GM18907 (cell line): Measurements from ENCODE around the gene SLC5A12.
A peak's percentile ranks its signal among the peaks of the same experiment; 100 is the strongest.

Experiments used
- ATAC-seq: cut with Tn5 transposase; IDR thresholded peaks from one replicate; pipeline ENCODE4 v1.9.1; 2021; ENCODE audit warnings: mild to moderate bottlenecking, moderate library complexity; ENCODE audit not compliant: unreplicated experiment

The SLC5A12 gene, protein sequence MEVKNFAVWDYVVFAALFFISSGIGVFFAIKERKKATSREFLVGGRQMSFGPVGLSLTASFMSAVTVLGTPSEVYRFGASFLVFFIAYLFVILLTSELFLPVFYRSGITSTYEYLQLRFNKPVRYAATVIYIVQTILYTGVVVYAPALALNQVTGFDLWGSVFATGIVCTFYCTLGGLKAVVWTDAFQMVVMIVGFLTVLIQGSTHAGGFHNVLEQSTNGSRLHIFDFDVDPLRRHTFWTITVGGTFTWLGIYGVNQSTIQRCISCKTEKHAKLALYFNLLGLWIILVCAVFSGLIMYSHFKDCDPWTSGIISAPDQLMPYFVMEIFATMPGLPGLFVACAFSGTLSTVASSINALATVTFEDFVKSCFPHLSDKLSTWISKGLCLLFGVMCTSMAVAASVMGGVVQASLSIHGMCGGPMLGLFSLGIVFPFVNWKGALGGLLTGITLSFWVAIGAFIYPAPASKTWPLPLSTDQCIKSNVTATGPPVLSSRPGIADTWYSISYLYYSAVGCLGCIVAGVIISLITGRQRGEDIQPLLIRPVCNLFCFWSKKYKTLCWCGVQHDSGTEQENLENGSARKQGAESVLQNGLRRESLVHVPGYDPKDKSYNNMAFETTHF

GRCh38 chr11:26721948-26722475 is at the start of gene SLC5A12:
Gene SLC5A12, minus strand, starts transcription at chr11:26722060. Its CDS starts 346 bp downstream, at chr11:26721714.
- no peak for ATAC-seq

- no peak for ATAC-seq
These were observed 47.2 kb upstream of the SLC5A12 start for GRCh38 chr11:26769027-26769426.

DNA sequence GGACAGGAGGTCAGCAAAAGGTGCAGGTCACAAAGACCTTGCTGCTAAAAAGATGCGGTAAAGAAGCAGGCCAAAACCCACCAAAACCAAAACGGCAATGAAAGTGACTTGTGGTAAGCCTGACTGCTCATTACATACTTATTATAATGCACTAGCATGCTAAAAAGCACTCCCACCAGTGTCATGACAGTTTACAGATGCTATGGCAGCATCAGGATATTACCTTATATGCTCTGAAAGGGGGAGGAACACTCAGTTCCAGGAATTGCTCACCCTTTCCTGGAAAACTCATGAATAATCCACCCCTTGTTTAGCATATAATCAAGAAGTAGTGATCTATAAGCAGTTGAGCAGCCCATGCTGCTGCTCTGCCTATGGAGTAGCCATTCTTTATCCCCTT is 45.2 kb upstream of the SLC5A12 start:
- no peak for ATAC-seq

- ATAC-seq, result no peak
These were observed 43.5 kb upstream of the SLC5A12 start for GRCh38 chr11:26765323-26765722.

DNA sequence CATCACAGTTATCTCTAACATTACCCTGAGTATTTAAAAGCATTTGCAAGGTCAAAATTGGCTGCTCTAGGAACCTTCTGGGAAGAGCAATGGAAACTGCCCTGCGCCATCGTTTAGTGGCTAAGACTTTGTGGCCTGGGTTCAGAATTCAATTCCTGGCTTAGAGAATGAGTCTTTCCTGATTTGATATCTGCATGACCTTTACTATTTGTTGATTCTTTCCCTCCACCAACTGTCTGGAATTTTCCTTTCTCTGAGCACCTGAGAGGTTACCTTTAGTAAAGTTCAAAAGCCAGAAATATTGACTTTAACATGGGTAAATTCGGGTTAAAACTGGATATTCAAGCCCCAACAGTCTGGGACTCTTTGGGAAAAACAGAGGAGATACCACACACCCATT is 43.0 kb upstream of the SLC5A12 start:
- no peak for ATAC-seq

DNA sequence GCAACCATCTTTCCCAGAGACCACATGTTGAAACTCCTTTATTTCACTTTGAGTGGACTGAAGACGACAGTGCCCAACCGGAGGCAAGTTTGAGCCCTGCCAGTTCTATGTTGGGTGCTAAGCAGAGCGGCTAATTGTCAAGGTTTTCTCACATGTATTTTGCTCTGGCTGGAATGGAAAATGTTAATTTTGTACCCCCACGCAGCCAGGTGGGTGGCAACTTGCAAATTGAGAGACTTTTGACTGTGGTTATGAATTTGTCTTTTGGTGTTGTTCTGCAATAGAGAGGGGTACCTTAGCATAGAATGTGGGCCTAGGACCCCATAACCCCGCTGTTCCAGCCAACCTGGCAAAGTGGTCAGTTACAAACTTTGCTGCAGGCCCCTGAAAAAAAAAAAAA is 42.5 kb upstream of the SLC5A12 start:
- ATAC-seq, result no peak

DNA sequence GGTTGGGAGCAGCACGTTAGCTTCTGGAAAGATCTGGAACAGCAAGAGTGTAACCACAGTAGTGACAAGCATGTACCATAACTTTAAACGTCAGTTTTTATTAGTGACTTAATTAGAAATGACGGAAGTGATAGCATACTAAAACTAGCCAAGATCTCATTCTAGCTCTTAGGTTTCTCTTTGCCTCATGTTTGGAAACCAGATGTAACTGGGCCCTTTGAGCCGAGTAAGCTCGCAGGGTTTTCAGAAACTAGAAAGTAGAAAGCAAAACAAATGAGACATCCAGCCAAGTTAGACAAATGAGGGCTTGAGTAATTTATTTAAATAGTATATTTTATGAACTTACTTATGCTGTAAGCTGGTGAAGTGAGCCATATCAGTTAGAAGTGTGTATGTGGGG is 40.2 kb upstream of the SLC5A12 start:
- no peak for ATAC-seq

DNA sequence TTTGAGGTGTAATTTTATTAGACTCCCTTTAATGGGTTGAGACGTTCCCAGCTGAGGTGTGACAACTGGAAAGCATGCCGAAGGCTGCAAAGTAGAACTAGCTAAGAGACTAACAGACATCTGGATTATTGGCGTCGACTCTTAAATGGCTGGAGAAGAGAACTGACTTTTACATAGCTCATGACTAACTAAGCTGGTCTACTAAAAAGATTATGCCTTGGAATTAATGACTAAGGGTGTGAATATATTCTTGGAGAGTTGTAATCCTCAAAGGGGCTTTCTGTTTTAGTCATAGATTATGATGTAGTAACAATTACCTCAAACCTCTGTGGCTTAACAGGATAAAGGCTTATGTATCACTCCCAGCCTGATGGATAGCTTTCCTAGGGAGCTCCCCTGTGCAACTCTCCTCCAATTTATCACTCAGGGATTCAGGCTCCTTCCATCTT is 39.5 kb upstream of the SLC5A12 start:
- ATAC-seq, result no peak

DNA sequence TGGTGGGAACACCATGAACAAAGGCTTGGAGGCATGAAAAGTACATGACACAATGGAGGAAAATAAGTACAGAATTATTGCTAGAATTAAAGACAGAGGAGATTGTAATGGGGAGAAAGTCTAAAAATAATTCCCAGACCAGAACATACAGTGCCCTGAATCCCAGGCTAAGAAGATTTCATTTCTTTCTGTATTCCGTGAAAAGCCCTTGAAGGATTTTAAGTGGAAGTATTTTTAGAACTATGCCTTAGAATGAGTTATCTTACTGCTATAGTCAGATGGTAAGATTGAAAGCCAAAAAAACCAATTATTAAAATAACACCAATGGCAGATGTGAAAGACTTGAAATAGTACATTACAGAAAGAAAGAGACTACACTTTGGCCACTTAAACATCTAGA is 36.1 kb upstream of the SLC5A12 start:
- no peak for ATAC-seq

DNA sequence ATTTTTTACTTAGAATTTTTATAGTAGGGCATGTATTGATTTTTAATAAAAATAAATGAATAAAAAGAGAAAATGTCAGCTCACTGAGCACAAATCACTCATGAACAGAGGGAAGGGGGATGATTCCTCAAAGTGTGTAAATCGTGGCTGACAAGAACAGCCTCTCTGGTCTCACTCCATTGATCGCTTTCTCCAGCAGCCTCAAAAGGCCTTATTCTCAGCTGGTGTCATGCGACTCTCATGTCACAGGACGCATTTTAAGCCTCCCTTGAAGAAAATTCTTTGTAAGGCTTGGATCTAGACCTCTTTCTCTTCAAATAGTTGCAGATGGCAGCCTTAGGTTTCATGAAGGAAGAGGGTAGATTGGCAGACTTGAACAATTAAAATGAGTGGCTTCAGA is 33.9 kb upstream of the SLC5A12 start:
- ATAC-seq, result no peak

DNA sequence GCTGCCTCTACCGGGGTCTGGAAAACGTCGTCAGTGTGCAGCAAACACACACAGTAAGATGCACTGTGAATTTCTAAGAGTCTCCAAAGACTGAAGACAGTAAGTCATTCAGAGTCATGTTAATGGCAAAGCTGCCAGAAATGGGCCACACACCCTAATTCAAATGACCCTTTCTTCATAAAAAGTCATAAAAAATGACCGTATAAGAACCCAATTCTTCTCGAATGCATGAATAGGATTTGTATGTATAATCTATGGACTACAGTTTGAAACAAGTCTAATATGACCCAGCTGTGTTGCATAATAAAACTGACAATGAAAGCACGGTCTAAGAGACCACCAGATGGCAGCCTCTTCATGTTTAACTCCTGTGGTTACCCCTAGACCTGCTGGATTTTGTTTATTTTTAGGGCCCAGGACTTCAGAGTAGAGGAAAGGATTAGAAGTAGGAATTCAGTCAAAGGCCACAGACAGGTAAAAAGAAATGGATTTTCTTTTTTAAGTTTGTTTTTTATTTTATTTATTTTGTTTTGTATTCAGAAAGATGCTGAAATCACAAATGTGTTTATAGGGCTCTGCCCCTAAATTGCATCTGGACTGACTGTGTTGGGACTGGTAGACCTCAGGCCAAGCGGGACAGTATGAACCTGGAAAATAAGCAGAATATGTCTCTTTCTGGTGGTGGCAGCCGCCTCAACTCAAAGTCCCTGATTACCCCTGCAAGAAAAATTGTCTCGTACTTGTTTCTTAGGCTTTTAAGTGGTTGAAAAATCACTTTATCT is 32.1 kb upstream of the SLC5A12 start:
- ATAC-seq, result peak; percentile 82

DNA sequence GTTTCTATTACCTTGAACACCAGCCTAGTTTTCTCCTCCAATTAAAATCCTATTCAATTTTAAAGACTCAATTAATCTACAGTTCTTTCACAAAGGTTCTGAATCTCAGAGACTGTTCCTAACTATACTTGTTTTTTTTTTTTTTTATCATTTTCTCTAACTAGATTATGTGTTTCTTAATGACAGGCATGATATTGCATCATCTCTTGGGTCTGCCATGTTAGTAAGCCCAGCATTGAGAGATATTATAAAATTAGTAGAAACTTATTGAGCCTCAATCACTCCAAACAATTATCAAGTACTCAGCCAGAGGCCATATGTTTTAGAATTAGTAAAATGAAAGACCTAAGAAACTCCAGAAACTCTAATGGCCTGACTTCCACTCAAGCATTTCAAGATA is 28.1 kb upstream of the SLC5A12 start:
- ATAC-seq, result no peak

GRCh38 chr11:26743622-26744021 is 21.8 kb upstream of the SLC5A12 start:
- peak; percentile 96 for ATAC-seq

GRCh38 chr11:26742966-26743365 is 21.1 kb upstream of the SLC5A12 start:
- no peak for ATAC-seq

DNA sequence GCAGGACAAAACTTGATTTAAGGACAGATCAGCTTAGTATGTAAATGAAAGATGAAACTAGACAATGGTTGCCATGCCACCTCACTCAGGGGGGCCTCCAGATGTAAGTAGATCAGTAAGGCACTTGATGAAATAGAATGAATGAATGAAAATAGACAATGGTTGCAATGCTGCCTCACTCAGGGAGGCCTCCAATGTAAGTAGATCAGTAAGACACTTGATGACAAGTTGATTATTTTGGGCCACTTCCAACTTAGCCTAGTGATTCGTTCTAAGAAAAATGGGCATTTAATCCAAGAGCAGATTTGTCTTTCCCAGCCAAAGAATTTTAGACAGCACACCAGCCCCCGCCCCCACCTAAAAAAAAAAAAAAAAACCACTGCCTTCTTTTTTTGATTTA is 19.2 kb upstream of the SLC5A12 start:
- ATAC-seq, result no peak

DNA sequence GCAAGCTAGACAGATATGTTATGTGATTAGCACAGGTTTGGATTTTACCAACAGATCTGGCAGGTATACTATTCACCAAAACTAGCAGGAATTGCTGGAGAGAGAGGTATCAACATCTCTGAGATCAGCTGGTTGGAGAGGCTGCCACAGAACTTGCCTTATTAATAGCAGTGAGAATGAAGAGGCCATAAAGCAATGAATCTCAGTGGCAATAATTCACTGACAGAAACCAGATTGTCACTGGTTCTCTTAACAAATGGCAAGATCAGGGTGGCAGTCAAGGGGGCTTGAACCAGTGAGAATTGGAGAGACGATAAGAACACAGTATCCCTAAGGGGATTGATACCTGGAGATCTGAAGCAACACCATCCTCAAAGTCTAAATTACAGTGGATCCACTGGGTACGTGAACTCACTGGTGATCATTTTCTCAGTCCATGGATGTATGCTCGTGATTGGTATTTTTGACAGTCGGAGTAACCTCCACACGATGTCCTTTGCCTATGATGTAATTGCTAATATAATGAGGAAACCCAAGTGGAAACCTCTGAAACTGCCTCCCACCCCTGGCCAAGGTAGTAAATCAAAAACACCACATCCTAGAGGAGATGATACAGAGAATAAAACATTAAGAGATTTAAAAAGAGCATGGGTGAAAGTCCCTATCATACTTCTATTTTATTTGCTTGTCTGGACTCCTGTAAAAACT is 17.7 kb upstream of the SLC5A12 start:
- no peak for ATAC-seq

DNA sequence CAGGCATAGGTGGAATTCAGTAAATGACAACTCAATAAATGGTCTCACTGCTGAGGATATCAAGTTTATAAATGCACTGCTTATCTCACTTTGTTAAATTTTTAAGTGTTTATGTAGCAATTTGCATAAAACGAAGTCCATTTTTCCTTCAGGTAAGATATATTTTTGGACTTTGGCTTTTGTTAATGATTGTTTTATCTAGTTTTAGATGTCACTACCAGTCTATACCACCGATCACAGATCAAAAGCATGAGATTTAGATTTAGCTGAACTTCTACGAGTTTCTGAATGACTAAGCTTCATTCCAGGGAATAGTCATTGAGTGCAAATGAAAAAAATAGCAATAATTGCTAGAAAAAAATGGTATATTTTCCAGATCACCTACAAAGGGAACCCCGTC is 12.8 kb upstream of the SLC5A12 start:
- no peak for ATAC-seq

DNA sequence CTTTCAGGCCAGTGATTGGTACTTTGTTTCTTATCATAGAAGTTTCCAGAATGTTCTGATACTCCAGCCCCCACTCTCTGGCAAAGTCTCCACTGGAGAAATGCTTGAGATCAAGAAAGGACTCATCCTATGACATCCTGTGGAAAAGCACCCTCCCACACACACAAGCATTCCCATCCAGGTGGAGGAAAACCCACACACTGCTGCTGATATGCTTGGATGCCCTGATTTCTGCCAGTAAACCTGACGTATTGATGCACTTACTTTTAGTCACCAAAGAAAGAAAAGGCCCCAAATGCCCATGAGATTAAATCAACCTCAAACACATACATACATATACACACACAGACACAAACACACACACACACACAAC is 9.2 kb upstream of the SLC5A12 start:
- ATAC-seq, result no peak

- ATAC-seq, result no peak
These were observed 8.7 kb upstream of the SLC5A12 start for GRCh38 chr11:26730414-26731083.

- no peak for ATAC-seq
These were observed 7.4 kb upstream of the SLC5A12 start for GRCh38 chr11:26729284-26729683.
